Mesenchymal stem cell (in vitro differentiated cells and primary cell): ENCODE data around the gene MUC5B.
"Not testable (repeated sequence)": the region's sequence is repeated elsewhere in the genome, so short reads cannot be mapped to it uniquely, and the experiment has no call there.

Experiments
- DNase-seq: peaks from one replicate; pipeline ENCODE4 v3.0.0-alpha.2; 2013
- H2AFZ ChIP-seq: one replicate; pipeline ENCODE4 v1.6.1; 2013; ENCODE audit warnings: low read depth, mild to moderate bottlenecking, control low read depth, inconsistent platforms, low read length, moderate library complexity
- H2AK5ac ChIP-seq: 2 replicates; pipeline ENCODE4 v1.6.1; 2013; ENCODE audit warnings: low read length, moderate library complexity, mild to moderate bottlenecking, inconsistent platforms; ENCODE audit not compliant: severe bottlenecking
- H2BK120ac ChIP-seq: one replicate; pipeline ENCODE4 v1.6.1; 2013; ENCODE audit warnings: low read depth, mild to moderate bottlenecking, inconsistent platforms, low read length, moderate library complexity
- H2BK12ac ChIP-seq, 2 experiments: one replicate each; pipeline ENCODE4 v1.6.1; 2013; ENCODE audit warnings: inconsistent platforms in 2 of 2, low read length in 2 of 2, mild to moderate bottlenecking in 2 of 2, moderate library complexity in 2 of 2, control low read depth in 1 of 2
- H2BK15ac ChIP-seq: one replicate; pipeline ENCODE4 v1.6.1; 2013; ENCODE audit warnings: mild to moderate bottlenecking, low read depth, inconsistent platforms; ENCODE audit not compliant: poor library complexity, severe bottlenecking
- H2BK5ac ChIP-seq: 2 replicates; pipeline ENCODE4 v1.6.1; 2013; ENCODE audit warnings: low read depth, mild to moderate bottlenecking, low read length, control low read depth, inconsistent platforms; ENCODE audit not compliant: poor library complexity, severe bottlenecking
- H3K14ac ChIP-seq, 2 experiments: one replicate each; pipeline ENCODE4 v1.6.1; 2013; ENCODE audit warnings: inconsistent platforms in 2 of 2, low read length in 2 of 2, control low read depth in 1 of 2, mild to moderate bottlenecking in 1 of 2, moderate library complexity in 1 of 2
- H3K18ac ChIP-seq, 2 experiments: one replicate each; pipeline ENCODE4 v1.6.1; 2013; ENCODE audit warnings: inconsistent platforms in 2 of 2, low read length in 2 of 2, control low read depth in 1 of 2, low read depth in 1 of 2, mild to moderate bottlenecking in 1 of 2
- H3K23ac ChIP-seq, 2 experiments: one replicate each; pipeline ENCODE4 v1.6.1; 2013; ENCODE audit warnings: inconsistent platforms in 2 of 2, low read length in 2 of 2, mild to moderate bottlenecking in 2 of 2, moderate library complexity in 2 of 2, control low read depth in 1 of 2
- H3K27ac ChIP-seq: 2 replicates; pipeline ENCODE4 v1.5.1; 2013; ENCODE audit warnings: mild to moderate bottlenecking, moderate library complexity, low read length, control low read depth, inconsistent platforms; ENCODE audit not compliant: poor library complexity, severe bottlenecking
- H3K27me3 ChIP-seq, 2 experiments: 2 replicates each; pipeline versions ENCODE4 v1.6.1 to v1.7.0; 2013; ENCODE audit warnings: low read length in 2 of 2, mild to moderate bottlenecking in 2 of 2, moderate library complexity in 2 of 2, control low read depth in 1 of 2, inconsistent platforms in 1 of 2; ENCODE audit not compliant: control insufficient read depth in 1 of 2, insufficient read depth in 1 of 2
- H3K36me3 ChIP-seq, 2 experiments: 2 replicates each; pipeline versions ENCODE4 v1.6.1 to v1.7.0; 2013; ENCODE audit warnings: low read length in 2 of 2, control low read depth in 1 of 2, inconsistent platforms in 1 of 2, low read depth in 1 of 2, mild to moderate bottlenecking in 1 of 2; ENCODE audit not compliant: insufficient read depth in 2 of 2, control insufficient read depth in 1 of 2
- H3K4ac ChIP-seq, 2 experiments: one replicate each; pipeline ENCODE4 v1.6.1; 2013; ENCODE audit warnings: inconsistent platforms in 2 of 2, low read length in 2 of 2, mild to moderate bottlenecking in 2 of 2, moderate library complexity in 2 of 2, control low read depth in 1 of 2, low read depth in 1 of 2
- H3K4me1 ChIP-seq: 2 replicates; pipeline ENCODE4 v1.6.1; 2013; ENCODE audit warnings: low read depth, low read length, control low read depth; ENCODE audit not compliant: control insufficient read depth, insufficient read depth
- H3K4me2 ChIP-seq: 2 replicates; pipeline ENCODE4 v1.6.1; 2013; ENCODE audit warnings: low read length, mild to moderate bottlenecking, inconsistent platforms; ENCODE audit not compliant: poor library complexity, severe bottlenecking
- H3K4me3 ChIP-seq, 2 experiments: 2 replicates each; pipeline versions ENCODE4 v1.5.1 to v1.7.0; 2013; ENCODE audit warnings: low read length in 2 of 2, mild to moderate bottlenecking in 2 of 2, control low read depth in 1 of 2, low read depth in 1 of 2; ENCODE audit not compliant: insufficient read depth in 1 of 2
- H3K79me1 ChIP-seq: replicated peaks from 2 replicates; pipeline ENCODE4 v1.6.1; 2013; ENCODE audit warnings: mild to moderate bottlenecking, control low read depth, low read length, inconsistent platforms; ENCODE audit not compliant: poor library complexity, severe bottlenecking
- H3K9ac ChIP-seq: 2 replicates; pipeline ENCODE4 v1.7.0; 2013; ENCODE audit warnings: mild to moderate bottlenecking, low read length, moderate library complexity
- H3K9me3 ChIP-seq: 2 replicates; pipeline ENCODE4 v1.7.0; 2013; ENCODE audit warnings: mild to moderate bottlenecking, low read length; ENCODE audit not compliant: control insufficient read depth
- H4K8ac ChIP-seq: one replicate; pipeline ENCODE4 v1.6.1; 2013; ENCODE audit warnings: inconsistent platforms, mild to moderate bottlenecking, low read length, moderate library complexity
- H4K91ac ChIP-seq: one replicate; pipeline ENCODE4 v1.6.1; 2013; ENCODE audit warnings: mild to moderate bottlenecking, low read length, inconsistent platforms
- WGBS: methylation state at CpG from one replicate; pipeline ENCODE4 v1.1.7; 2013; ENCODE audit warnings: mixed read lengths; 5-methylcytosine and 5-hydroxymethylcytosine counted together

Gene MUC5B

GRCh38 chr11:1209371-1210057, 13.4 kb upstream of the MUC5B start:
- no peak overlapping the region for H2AFZ ChIP-seq
- peaks cover 0 to 26% of the 10 kb centered on the region in 2 experiments for H3K27me3 ChIP-seq
- no peak overlapping the region for H4K91ac ChIP-seq
- no peak overlapping the region for H2BK12ac ChIP-seq
- H3K4me2 ChIP-seq = no peak overlapping the region
- H3K18ac ChIP-seq = no peak overlapping the region
- H2AK5ac ChIP-seq = no peak overlapping the region
- no peak overlapping the region for H2BK5ac ChIP-seq
- peaks cover 50% of the 10 kb centered on the region for H3K9me3 ChIP-seq
- no peaks in the 10 kb centered on the region for H3K36me3 ChIP-seq
- 90% methylated on average over 16 of the region's 17 CpGs for WGBS
- no peak for DNase-seq
- H2BK120ac ChIP-seq = no peak overlapping the region
- H2BK15ac ChIP-seq = no peak overlapping the region
- H3K79me1 ChIP-seq = no peaks in the 10 kb centered on the region
- H3K23ac ChIP-seq = no peak overlapping the region
- no peak overlapping the region for H4K8ac ChIP-seq
- H3K4ac ChIP-seq = no peak overlapping the region
- H3K14ac ChIP-seq = no peak overlapping the region
- H3K4me3 ChIP-seq = no peak overlapping the region
- H3K4me1 ChIP-seq = no peaks in the 10 kb centered on the region
- no peak overlapping the region for H3K27ac ChIP-seq
- H3K9ac ChIP-seq = no peak overlapping the region

GRCh38 chr11:1211838-1212237, 11.0 kb upstream of the MUC5B start:
- H2AFZ ChIP-seq = no peak overlapping the region
- H3K14ac ChIP-seq = no peak overlapping the region
- H3K9me3 ChIP-seq = peaks cover 61% of the 10 kb centered on the region
- no peak overlapping the region for H2BK5ac ChIP-seq
- H4K91ac ChIP-seq = no peak overlapping the region
- DNase-seq = no peak
- H3K4ac ChIP-seq = no peak overlapping the region
- no peak overlapping the region for H3K18ac ChIP-seq
- H3K36me3 ChIP-seq = no peaks in the 10 kb centered on the region
- H2BK12ac ChIP-seq = no peak overlapping the region
- 63% methylated on average over 2 of the region's 2 CpGs for WGBS
- no peak overlapping the region for H4K8ac ChIP-seq
- H3K4me3 ChIP-seq = no peak overlapping the region
- H3K4me1 ChIP-seq = no peaks in the 10 kb centered on the region
- H2AK5ac ChIP-seq = no peak overlapping the region
- no peak overlapping the region for H3K27ac ChIP-seq
- H3K4me2 ChIP-seq = no peak overlapping the region
- no peak overlapping the region for H3K23ac ChIP-seq
- H2BK120ac ChIP-seq = no peak overlapping the region
- H3K9ac ChIP-seq = no peak overlapping the region
- H2BK15ac ChIP-seq = no peak overlapping the region
- peaks cover 0 to 28% of the 10 kb centered on the region in 2 experiments for H3K27me3 ChIP-seq
- no peaks in the 10 kb centered on the region for H3K79me1 ChIP-seq

- not testable (repeated sequence) for H3K4me2 ChIP-seq, H3K9ac ChIP-seq, H3K4me3 ChIP-seq, H3K4me1 ChIP-seq, H2BK5ac ChIP-seq, H3K4ac ChIP-seq, H3K79me1 ChIP-seq, H4K91ac ChIP-seq, H3K18ac ChIP-seq, H3K23ac ChIP-seq, H3K36me3 ChIP-seq, H2BK120ac ChIP-seq, H4K8ac ChIP-seq, H3K27ac ChIP-seq, DNase-seq, H2BK12ac ChIP-seq, H2AFZ ChIP-seq, H2BK15ac ChIP-seq, H2AK5ac ChIP-seq, H3K14ac ChIP-seq
- H3K9me3 ChIP-seq = peaks cover 46% of the 10 kb centered on the region
- 76% methylated on average over 8 of the region's 8 CpGs for WGBS
- H3K27me3 ChIP-seq = peaks cover under 1 to 18% of the 10 kb centered on the region in 2 experiments
These were observed 7.0 kb upstream of the MUC5B start for GRCh38 chr11:1215826-1216225.

- H3K9me3 ChIP-seq = peaks cover 32% of the 10 kb centered on the region
- H3K23ac ChIP-seq = no peak overlapping the region
- no peak overlapping the region for H2BK15ac ChIP-seq
- H2AK5ac ChIP-seq = no peak overlapping the region
- no peak overlapping the region for H2BK120ac ChIP-seq
- no peak overlapping the region for H2BK12ac ChIP-seq
- H2BK5ac ChIP-seq = no peak overlapping the region
- peaks cover 10 to 30% of the 10 kb centered on the region in 2 experiments for H3K27me3 ChIP-seq
- no peak overlapping the region for H3K18ac ChIP-seq
- DNase-seq = no peak
- no peak overlapping the region for H4K8ac ChIP-seq
- H3K4me3 ChIP-seq = no peak overlapping the region
- H3K4me1 ChIP-seq = no peaks in the 10 kb centered on the region
- H4K91ac ChIP-seq = no peak overlapping the region
- H3K36me3 ChIP-seq = no peaks in the 10 kb centered on the region
- no peak overlapping the region for H3K14ac ChIP-seq
- H3K4me2 ChIP-seq = no peak overlapping the region
- H3K27ac ChIP-seq = no peak overlapping the region
- H2AFZ ChIP-seq = no peak overlapping the region
- WGBS = 91% methylated on average over 17 of the region's 17 CpGs
- H3K4ac ChIP-seq = no peak overlapping the region
- H3K9ac ChIP-seq = no peak overlapping the region
- no peaks in the 10 kb centered on the region for H3K79me1 ChIP-seq
These were observed 5.7 kb upstream of the MUC5B start for GRCh38 chr11:1217151-1217550.
